Measurements from ENCODE around the gene PRICKLE1. TPM values are rescaled to one million over a fixed set of nuclear protein-coding genes. Genes with fewer than 3 reads are reported as not detected.

Gene PRICKLE1
- total RNA-seq, 1 experiment from 2014 or later = 14.0 TPM

DNA sequence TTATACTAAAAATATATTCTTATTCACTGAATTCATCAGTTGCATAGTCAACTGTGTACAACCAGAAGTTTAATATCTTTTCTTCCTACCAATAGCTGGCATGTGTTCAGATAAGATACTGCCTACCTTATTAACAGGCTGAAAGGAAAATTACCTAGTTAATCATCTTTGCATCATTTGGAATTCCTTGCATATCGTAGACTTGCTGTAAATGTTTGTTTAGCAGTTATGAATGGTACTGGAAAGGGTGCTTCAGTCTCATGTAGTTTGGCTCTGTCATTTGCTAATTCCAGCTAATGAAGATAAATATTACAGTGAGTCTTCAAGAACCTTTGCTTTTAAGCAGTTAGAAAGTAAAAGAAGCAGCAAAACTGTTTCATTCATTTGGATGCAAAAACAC is 179.2 kb downstream of the PRICKLE1 start:
- DNase-seq = no peak
- Histone ChIP-seq H3K27me3 (ENCODE audit: control insufficient read depth, insufficient read depth, low read length) (no peaks in the 10 kb centered on the region), H3K36me3 (replicated peaks; ENCODE audit: control insufficient read depth, insufficient read depth, low read length) (no peaks in the 10 kb centered on the region), H3K4me3 (ENCODE audit: insufficient read depth, low read depth, low read length) (no peak overlapping the region)

DNA sequence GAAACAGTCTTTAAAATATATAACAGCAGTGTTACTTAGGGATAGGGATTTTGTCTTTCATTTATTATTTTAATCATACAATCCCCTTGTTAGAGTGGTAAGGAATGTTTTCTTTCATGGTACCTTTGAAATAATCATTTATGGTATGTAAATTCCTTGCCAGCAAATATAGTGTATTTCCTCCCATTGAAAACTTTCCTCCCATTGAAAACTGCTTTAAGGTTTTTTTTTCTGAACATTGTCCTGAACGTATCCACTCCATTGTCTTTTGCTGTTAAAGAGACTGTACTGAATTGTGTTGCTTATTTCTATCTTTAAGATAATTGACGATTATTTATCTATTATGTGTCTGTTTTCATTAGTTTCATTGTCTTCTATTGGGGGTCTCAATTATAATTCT is 180.1 kb downstream of the PRICKLE1 start:
- Histone ChIP-seq H3K27me3 (ENCODE audit: control insufficient read depth, insufficient read depth, low read length) (no peaks in the 10 kb centered on the region), H3K4me3 (ENCODE audit: insufficient read depth, low read depth, low read length) (no peak overlapping the region), H3K36me3 (replicated peaks; ENCODE audit: control insufficient read depth, insufficient read depth, low read length) (no peaks in the 10 kb centered on the region)
- no peak for DNase-seq

DNA sequence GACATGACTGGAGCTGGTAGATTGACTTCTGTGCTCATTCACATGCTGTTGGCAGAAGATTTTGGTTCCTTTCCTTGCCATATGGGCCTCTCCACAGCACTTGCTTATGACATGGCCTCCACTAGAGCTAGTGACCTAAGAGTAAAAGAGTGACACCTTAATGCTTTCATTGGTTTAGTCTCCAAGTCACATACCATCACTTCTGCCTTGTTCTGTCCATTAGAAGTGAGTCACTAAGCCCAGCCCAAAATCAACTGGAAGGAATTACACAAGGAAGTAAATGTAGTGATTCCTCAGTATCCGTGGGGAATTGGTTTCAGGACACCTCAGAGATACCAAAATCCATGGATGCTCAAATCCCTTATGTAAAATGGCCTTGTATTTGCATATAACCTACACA is 182.2 kb downstream of the PRICKLE1 start:
- DNase-seq = no peak
- H3K27me3 ChIP-seq (ENCODE audit: control insufficient read depth, insufficient read depth, low read length) = no peaks in the 10 kb centered on the region
- H3K4me3 ChIP-seq (ENCODE audit: insufficient read depth, low read depth, low read length) = no peak overlapping the region
- H3K36me3 ChIP-seq (replicated peaks; ENCODE audit: control insufficient read depth, insufficient read depth, low read length) = no peaks in the 10 kb centered on the region

Data from H7 (cell line).